ENCODE data around the gene COX20. TPM values are rescaled to one million over a fixed set of nuclear protein-coding genes. Genes with fewer than 3 reads are reported as not detected.

COX20 gene
- total and polyA plus RNA-seq, 2 of the 13 experiments (the other 11 are each of a cell fraction or from before 2014, with no cell fraction given), result 34.4 to 95.8 TPM

DNA sequence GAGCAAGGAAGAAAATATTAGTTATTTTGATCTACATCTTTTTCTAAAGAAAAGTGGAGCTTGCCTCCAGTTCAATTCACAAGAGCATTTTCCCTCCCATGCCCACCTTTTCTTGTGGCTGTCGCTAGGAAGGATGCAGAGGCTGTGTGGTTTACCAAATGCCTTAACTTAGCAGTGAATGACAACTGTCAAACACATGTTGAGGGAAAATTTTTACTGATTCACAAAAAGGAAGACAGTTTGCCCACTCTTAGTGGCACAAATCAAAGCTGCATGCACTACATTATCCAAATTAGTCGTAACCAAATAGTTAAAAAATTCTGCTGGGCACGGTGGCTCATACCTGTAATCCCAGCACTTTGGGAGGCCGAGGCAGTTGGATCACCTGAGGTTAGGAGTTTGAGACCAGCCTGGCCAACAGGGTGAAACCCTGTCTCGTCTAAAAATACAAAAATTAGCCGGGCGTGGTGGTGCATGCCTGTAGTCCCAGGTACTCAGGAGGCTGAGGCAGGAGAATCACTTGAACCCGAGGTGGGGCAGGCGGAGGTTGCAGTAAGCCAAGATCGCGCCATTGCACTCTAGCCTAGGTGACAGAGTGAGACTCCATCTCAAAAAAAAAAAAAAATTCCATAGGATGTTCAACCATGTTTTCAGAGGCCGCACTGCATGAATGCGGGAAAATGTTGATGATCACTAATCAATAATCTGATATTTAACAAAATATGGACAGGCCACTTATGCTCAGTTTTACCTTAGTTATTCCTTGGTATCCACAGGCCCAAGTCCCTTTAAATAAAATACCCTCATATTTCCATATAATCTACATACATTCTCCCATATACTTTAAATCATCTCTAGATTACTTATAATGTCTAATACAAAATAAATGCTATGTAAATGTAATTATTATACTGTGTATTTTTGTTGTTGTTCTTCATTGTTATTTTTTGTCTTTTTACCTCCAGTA is 9.0 kb downstream of the COX20 start (continued):
- TF ChIP-seq RBFOX2 (IDR thresholded peaks at IDR 0.05; ENCODE audit: low read depth, low read length) (peak; percentile 64; the same call in 1 of the 2 replicates), POLR2A (IDR thresholded peaks at IDR 0.05; ENCODE audit: insufficient read depth in 1 of 2, low read depth in 2 of 2, low read length in 2 of 2) (peak in 1 of 2 experiments; percentile 33; a peak in 1 of 4 replicates), TCF7L2 (IDR thresholded peaks at IDR 0.05; ENCODE audit: low read depth, low read length) (no peak), ZNF605 (CRISPR knock-in tag; IDR thresholded peaks at IDR 0.05) (no peak), ZNF510 (CRISPR knock-in tag; IDR thresholded peaks at IDR 0.05; ENCODE audit: low read depth) (no peak), ZBTB21 (CRISPR knock-in tag; IDR thresholded peaks at IDR 0.05) (no peak), ZBTB2 (CRISPR knock-in tag; IDR thresholded peaks at IDR 0.05; ENCODE audit: low read depth) (no peak), AGO1 (IDR thresholded peaks at IDR 0.05; ENCODE audit: low read depth, low read length, poor library complexity, severe bottlenecking) (peak; percentile 86), ZNF496 (CRISPR knock-in tag; IDR thresholded peaks at IDR 0.05; ENCODE audit: insufficient replicate concordance) (no peak)
- TF ChIP-seq, protein P1, sequence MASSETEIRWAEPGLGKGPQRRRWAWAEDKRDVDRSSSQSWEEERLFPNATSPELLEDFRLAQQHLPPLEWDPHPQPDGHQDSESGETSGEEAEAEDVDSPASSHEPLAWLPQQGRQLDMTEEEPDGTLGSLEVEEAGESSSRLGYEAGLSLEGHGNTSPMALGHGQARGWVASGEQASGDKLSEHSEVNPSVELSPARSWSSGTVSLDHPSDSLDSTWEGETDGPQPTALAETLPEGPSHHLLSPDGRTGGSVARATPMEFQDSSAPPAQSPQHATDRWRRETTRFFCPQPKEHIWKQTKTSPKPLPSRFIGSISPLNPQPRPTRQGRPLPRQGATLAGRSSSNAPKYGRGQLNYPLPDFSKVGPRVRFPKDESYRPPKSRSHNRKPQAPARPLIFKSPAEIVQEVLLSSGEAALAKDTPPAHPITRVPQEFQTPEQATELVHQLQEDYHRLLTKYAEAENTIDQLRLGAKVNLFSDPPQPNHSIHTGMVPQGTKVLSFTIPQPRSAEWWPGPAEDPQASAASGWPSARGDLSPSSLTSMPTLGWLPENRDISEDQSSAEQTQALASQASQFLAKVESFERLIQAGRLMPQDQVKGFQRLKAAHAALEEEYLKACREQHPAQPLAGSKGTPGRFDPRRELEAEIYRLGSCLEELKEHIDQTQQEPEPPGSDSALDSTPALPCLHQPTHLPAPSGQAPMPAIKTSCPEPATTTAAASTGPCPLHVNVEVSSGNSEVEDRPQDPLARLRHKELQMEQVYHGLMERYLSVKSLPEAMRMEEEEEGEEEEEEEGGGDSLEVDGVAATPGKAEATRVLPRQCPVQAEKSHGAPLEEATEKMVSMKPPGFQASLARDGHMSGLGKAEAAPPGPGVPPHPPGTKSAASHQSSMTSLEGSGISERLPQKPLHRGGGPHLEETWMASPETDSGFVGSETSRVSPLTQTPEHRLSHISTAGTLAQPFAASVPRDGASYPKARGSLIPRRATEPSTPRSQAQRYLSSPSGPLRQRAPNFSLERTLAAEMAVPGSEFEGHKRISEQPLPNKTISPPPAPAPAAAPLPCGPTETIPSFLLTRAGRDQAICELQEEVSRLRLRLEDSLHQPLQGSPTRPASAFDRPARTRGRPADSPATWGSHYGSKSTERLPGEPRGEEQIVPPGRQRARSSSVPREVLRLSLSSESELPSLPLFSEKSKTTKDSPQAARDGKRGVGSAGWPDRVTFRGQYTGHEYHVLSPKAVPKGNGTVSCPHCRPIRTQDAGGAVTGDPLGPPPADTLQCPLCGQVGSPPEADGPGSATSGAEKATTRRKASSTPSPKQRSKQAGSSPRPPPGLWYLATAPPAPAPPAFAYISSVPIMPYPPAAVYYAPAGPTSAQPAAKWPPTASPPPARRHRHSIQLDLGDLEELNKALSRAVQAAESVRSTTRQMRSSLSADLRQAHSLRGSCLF (CRISPR knock-in tag; IDR thresholded peaks at IDR 0.05; ENCODE audit: borderline replicate concordance), result no peak

All from HepG2 (cell line).